HG03558 (cell line): ENCODE data around the gene ERMAP.
"Not testable (repeated sequence)": the region's sequence is repeated elsewhere in the genome, so short reads cannot be mapped to it uniquely, and the experiment has no call there.

Experiments
- ATAC-seq: cut with Tn5 transposase; IDR thresholded peaks from one replicate; pipeline ENCODE4 v1.9.1; 2021; ENCODE audit warnings: moderate number of reproducible peaks; ENCODE audit not compliant: unreplicated experiment; ENCODE audit errors: extremely low read depth

ERMAP gene

GRCh38 chr1:42841440-42842147, 24.7 kb downstream of the ERMAP start:
- ATAC-seq = no peak

- ATAC-seq = no peak
These were observed 27.7 kb downstream of the ERMAP start for GRCh38 chr1:42844592-42845140.

GRCh38 chr1:42845193-42845592, 28.3 kb downstream of the ERMAP start:
- ATAC-seq = no peak

- no peak for ATAC-seq
These were observed 28.9 kb downstream of the ERMAP start for GRCh38 chr1:42845866-42846256.

GRCh38 chr1:42846257-42847110, 29.6 kb downstream of the ERMAP start, which contains the start of gene ZNF691:
ZNF691 (plus strand) TSS chr1:42846613; CDS start chr1:42849659, 3,046 bp downstream.
- ATAC-seq = peak; percentile 70

GRCh38 chr1:42847111-42847595, 30.2 kb downstream of the ERMAP start:
- no peak for ATAC-seq

GRCh38 chr1:42847721-42848460, 31.0 kb downstream of the ERMAP start:
- ATAC-seq = no peak

GRCh38 chr1:42848823-42849537, 32.1 kb downstream of the ERMAP start:
- no peak for ATAC-seq

- no peak for ATAC-seq
These were observed 33.0 kb downstream of the ERMAP start for GRCh38 chr1:42849944-42850343.

GRCh38 chr1:42851420-42851819, 34.5 kb downstream of the ERMAP start:
- ATAC-seq = no peak

- no peak for ATAC-seq
These were observed 35.2 kb downstream of the ERMAP start for GRCh38 chr1:42851960-42852607.

GRCh38 chr1:42852608-42852980, 35.7 kb downstream of the ERMAP start:
- ATAC-seq = no peak

GRCh38 chr1:42853116-42853884, 36.4 kb downstream of the ERMAP start:
- ATAC-seq = no peak

- not testable (repeated sequence) for ATAC-seq
These were observed 39.6 kb downstream of the ERMAP start for GRCh38 chr1:42856554-42856953.

GRCh38 chr1:42859366-42859765, 42.4 kb downstream of the ERMAP start:
- not testable (repeated sequence) for ATAC-seq

- no peak for ATAC-seq
These were observed 43.6 kb downstream of the ERMAP start for GRCh38 chr1:42860339-42861013.

- ATAC-seq = no peak
These were observed 44.1 kb downstream of the ERMAP start for GRCh38 chr1:42861014-42861399.

GRCh38 chr1:42866549-42866948, 49.6 kb downstream of the ERMAP start:
- no peak for ATAC-seq
